HFFc6 (cell line): Measurements from ENCODE around the gene PNISR. TPM values are rescaled to one million over a fixed set of nuclear protein-coding genes. Genes with fewer than 3 reads are reported as not detected.

ENCODE experiments used
- DNase-seq: peaks from one replicate; pipeline ENCODE4 v3.0.0-alpha.2; 2018
- H3K27ac Mint-ChIP-seq: 2 replicates; pipeline ENCODE4 v1.8.0; 2020; ENCODE audit warnings: mild to moderate bottlenecking, mixed read lengths
- H3K27me3 Mint-ChIP-seq: 2 replicates; pipeline ENCODE4 v1.8.0; 2021; ENCODE audit warnings: mild to moderate bottlenecking, moderate library complexity, mixed read lengths; ENCODE audit not compliant: insufficient read depth
- H3K36me3 Mint-ChIP-seq: 2 replicates; pipeline ENCODE4 v1.8.0; 2021; ENCODE audit warnings: low read depth, mixed read lengths
- H3K4me1 Mint-ChIP-seq: 2 replicates; pipeline ENCODE4 v1.8.0; 2020; ENCODE audit warnings: low read depth, mixed read lengths
- H3K4me3 Mint-ChIP-seq: 2 replicates; pipeline ENCODE4 v1.8.0; 2020; ENCODE audit warnings: mild to moderate bottlenecking, moderate library complexity, mixed read lengths
- H3K9me3 Mint-ChIP-seq: 2 replicates; pipeline ENCODE4 v1.8.0; 2020; ENCODE audit warnings: mild to moderate bottlenecking, mixed read lengths
- total RNA-seq, 6 experiments: library from RNA; stranded (reverse); fragmentation: NEBNext Ultra II Directional; extraction: Animal tissue kit (Norgen Biotek cat#: 25700); gene quantifications; 2 replicates in 1 of 6; 3 replicates in 5 of 6; pipeline ENCODE4 v1.2.3, GENCODE V29; 2021
- TF ChIP-seq, protein P1 (sequence below): fragments of 200-600 bp; sonication (generic); IDR thresholded peaks from 2 replicates; pipeline ENCODE4 v1.5.0; 2021; ENCODE audit warnings: antibody characterized with exemption, mild to moderate bottlenecking

Gene PNISR
- total RNA-seq, 6 experiments from 2014 or later = 40.9 to 51.3 (median 45.2) TPM

DNA sequence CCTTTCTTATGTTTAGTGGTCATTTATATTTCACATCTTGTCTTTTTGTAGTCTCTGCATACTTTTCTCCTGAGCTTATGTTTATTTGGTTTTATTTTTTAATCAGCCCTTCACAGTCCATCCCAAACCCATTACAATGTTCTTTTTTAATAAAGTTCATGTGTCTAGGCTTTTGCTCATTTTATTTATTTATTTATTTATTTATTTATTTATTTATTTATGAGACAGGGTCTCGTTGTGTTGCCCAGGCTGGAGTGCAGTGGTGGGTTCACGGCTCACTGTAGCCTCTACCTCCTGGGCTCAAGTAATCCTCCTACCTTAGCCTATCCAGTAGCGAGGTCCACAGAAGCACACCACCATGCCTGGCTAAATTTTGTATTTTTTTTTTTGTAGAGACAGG, 34.2 kb downstream of the PNISR start:
- no peaks in the 10 kb centered on the region for H3K36me3 Mint-ChIP-seq
- no peak overlapping the region for H3K4me3 Mint-ChIP-seq
- H3K27ac Mint-ChIP-seq = no peak overlapping the region
- peaks cover 14% of the 10 kb centered on the region for H3K4me1 Mint-ChIP-seq
- DNase-seq = no peak
- TF ChIP-seq, protein P1, sequence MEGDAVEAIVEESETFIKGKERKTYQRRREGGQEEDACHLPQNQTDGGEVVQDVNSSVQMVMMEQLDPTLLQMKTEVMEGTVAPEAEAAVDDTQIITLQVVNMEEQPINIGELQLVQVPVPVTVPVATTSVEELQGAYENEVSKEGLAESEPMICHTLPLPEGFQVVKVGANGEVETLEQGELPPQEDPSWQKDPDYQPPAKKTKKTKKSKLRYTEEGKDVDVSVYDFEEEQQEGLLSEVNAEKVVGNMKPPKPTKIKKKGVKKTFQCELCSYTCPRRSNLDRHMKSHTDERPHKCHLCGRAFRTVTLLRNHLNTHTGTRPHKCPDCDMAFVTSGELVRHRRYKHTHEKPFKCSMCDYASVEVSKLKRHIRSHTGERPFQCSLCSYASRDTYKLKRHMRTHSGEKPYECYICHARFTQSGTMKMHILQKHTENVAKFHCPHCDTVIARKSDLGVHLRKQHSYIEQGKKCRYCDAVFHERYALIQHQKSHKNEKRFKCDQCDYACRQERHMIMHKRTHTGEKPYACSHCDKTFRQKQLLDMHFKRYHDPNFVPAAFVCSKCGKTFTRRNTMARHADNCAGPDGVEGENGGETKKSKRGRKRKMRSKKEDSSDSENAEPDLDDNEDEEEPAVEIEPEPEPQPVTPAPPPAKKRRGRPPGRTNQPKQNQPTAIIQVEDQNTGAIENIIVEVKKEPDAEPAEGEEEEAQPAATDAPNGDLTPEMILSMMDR = no peak
- H3K9me3 Mint-ChIP-seq = no peaks in the 10 kb centered on the region
- peaks cover 6% of the 10 kb centered on the region; the same call in 1 of the 2 replicates for H3K27me3 Mint-ChIP-seq

DNA sequence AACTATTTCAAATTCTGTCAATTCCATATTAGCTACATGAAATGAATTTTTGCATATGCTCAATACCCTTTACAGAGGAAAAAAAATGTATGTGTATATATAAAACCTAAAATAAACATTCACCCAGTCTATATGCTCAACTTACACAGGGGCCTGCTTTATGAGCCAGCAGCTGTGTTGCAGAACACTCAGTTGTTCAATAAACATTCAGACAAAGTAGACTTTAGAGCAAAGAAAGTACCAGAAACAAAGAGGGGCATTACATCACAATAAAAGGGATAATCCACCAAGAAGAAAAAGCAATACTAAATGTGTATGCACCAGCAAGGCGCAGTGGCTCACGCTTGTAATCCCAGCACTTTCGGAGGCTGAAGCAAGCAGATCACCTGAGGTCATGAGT, 40.6 kb downstream of the PNISR start:
- H3K4me3 Mint-ChIP-seq = no peak overlapping the region
- DNase-seq = no peak

DNA sequence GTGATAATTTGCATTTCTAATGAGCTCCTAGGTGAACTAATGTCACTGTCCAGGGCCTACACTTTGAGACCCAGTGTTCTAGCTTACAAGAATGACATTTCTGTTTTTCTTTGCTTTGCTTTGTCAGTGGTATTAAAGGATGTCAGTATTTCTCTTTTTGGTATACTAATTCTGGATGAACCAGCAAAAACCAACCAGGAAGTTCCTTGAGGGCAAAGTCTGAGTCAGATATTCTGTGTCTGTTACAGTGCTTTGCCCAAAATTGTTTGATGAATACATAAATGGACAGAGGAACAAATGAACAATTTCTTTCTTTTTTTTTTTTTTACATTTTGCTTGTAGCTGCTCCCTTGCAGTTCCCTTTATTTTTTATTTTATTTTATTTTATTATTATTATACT, 46.5 kb downstream of the PNISR start:
- Mint-ChIP-seq H3K4me1 (no peaks in the 10 kb centered on the region), H3K27me3 (no peaks in the 10 kb centered on the region), H3K4me3 (no peak overlapping the region), H3K9me3 (no peaks in the 10 kb centered on the region), H3K27ac (no peak overlapping the region), H3K36me3 (no peaks in the 10 kb centered on the region)
- no peak for DNase-seq
- TF ChIP-seq, protein P1 = no peak

More for the DNA sequence above, 40.6 kb downstream of the PNISR start:
- Mint-ChIP-seq H3K36me3 (no peaks in the 10 kb centered on the region), H3K9me3 (no peaks in the 10 kb centered on the region), H3K4me1 (no peaks in the 10 kb centered on the region), H3K27me3 (no peaks in the 10 kb centered on the region), H3K27ac (no peak overlapping the region)
- TF ChIP-seq, protein P1 = no peak

DNA sequence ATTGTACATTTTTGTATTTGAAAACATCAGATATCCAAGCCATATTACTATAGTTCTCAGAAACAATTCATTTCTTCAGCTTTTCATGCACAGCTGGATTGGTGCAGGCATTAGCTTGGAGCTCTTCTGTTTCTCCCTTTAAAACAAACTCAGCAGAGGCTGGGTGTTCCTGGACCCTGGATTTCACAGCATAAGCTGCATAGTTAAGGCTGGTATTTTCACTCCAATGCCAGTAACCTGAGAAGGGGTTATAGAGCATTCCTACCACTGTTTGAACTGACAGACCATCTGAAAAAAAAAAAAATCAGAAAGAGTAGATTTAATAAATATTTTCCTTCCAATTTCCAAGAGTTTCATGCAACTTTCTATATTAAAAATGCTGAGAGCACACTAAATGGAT, 55.6 kb downstream of the PNISR start:
- peaks cover 6% of the 10 kb centered on the region; the same call in 1 of the 2 replicates for H3K4me1 Mint-ChIP-seq

GRCh38 chr6:99366852-99367251, 58.3 kb downstream of the PNISR start:
- TF ChIP-seq, protein P1 = no peak
- no peaks in the 10 kb centered on the region for H3K9me3 Mint-ChIP-seq
- no peaks in the 10 kb centered on the region for H3K27me3 Mint-ChIP-seq
- no peaks in the 10 kb centered on the region for H3K36me3 Mint-ChIP-seq
- H3K4me3 Mint-ChIP-seq = no peak overlapping the region
- H3K27ac Mint-ChIP-seq = no peak overlapping the region
- DNase-seq = no peak
- peaks cover 6% of the 10 kb centered on the region; the same call in 1 of the 2 replicates for H3K4me1 Mint-ChIP-seq

More for the DNA sequence above, 55.6 kb downstream of the PNISR start:
- no peak for DNase-seq
- TF ChIP-seq, protein P1 = no peak
- H3K4me3 Mint-ChIP-seq = no peak overlapping the region
- no peaks in the 10 kb centered on the region for H3K9me3 Mint-ChIP-seq
- H3K36me3 Mint-ChIP-seq = no peaks in the 10 kb centered on the region
- no peaks in the 10 kb centered on the region for H3K27me3 Mint-ChIP-seq
- no peak overlapping the region for H3K27ac Mint-ChIP-seq

- peaks cover 6% of the 10 kb centered on the region for H3K27me3 Mint-ChIP-seq
- peaks cover 6% of the 10 kb centered on the region; the same call in 1 of the 2 replicates for H3K4me1 Mint-ChIP-seq
- TF ChIP-seq, protein P1 = no peak
- H3K9me3 Mint-ChIP-seq = no peaks in the 10 kb centered on the region
- H3K27ac Mint-ChIP-seq = no peak overlapping the region
- DNase-seq = no peak
- no peaks in the 10 kb centered on the region for H3K36me3 Mint-ChIP-seq
- H3K4me3 Mint-ChIP-seq = no peak overlapping the region
These were observed 61.1 kb downstream of the PNISR start for GRCh38 chr6:99364026-99364425.
